Thyroid gland (tissue), 4 donors: Measurements from ENCODE around the gene MICAL3. TPM values are rescaled to one million over a fixed set of nuclear protein-coding genes. Genes with fewer than 3 reads are reported as not detected.
A peak's percentile ranks its signal among the peaks of the same experiment; 100 is the strongest.

Experiments
- DNase-seq, 2 donors: peaks; one replicate each; pipeline ENCODE4 v3.0.0-alpha.2; 2019
- H3K27ac ChIP-seq, 3 donors: fragments of 200-600 bp; sonication (generic); 1 replicate in 2 of 3; 2 replicates in 1 of 3; pipeline ENCODE4 v1.5.1; 2016 to 2019; ENCODE audit warnings: mild to moderate bottlenecking in 1 of 3, moderate library complexity in 1 of 3
- H3K27me3 ChIP-seq: fragments of 200-600 bp; sonication (generic); one replicate; pipeline ENCODE4 v1.5.1; 2019
- H3K36me3 ChIP-seq, 2 donors: fragments of 200-600 bp; sonication (generic); one replicate each; pipeline ENCODE4 v1.5.1; 2016 to 2019
- H3K4me1 ChIP-seq, 2 donors: fragments of 200-600 bp; sonication (generic); one replicate each; pipeline ENCODE4 v1.5.1; 2017 to 2019
- H3K4me3 ChIP-seq, 3 donors: fragments of 200-600 bp; sonication (generic); replicated peaks in 1 of 3; 1 replicate in 2 of 3; 2 replicates in 1 of 3; pipeline ENCODE4 v1.5.1; 2016; ENCODE audit warnings: mild to moderate bottlenecking in 1 of 3
- H3K9me3 ChIP-seq: fragments of 200-600 bp; sonication (generic); one replicate; pipeline ENCODE4 v1.5.1; 2017
- CTCF ChIP-seq, 6 experiments: fragments of 200-600 bp in 3 of 6; fragments of 450-650 bp in 3 of 6; sonication (generic) in 3 of 6; IDR thresholded peaks; one replicate each; pipeline ENCODE4 v1.5.1; 2016 to 2019; ENCODE audit warnings: antibody characterized with exemption in 6 of 6, mild to moderate bottlenecking in 2 of 6, inconsistent platforms in 1 of 6, moderate library complexity in 1 of 6
- POLR2A ChIP-seq, 2 donors: fragments of 450-650 bp; IDR thresholded peaks; one replicate each; pipeline ENCODE4 v1.6.1; 2017; ENCODE audit warnings: antibody characterized with exemption in 2 of 2, mild to moderate bottlenecking in 2 of 2, moderate library complexity in 1 of 2
- WGBS, 2 donors: methylation state at CpG; one replicate each; pipeline ENCODE4 v1.1.5; 2017; 5-methylcytosine and 5-hydroxymethylcytosine counted together
- intact Hi-C: fragments of 100-400 bp; cut with DNase I; formaldehyde crosslinking; loops from one replicate; pipeline ENCODE4 v1.15.1; 2023
- total RNA-seq, 4 donors: library from RNA; depleted of rRNA; stranded (reverse); fragments of >200 nt; gene quantifications; one replicate each; pipeline ENCODE4 v1.2.3, GENCODE V29; 2016

Gene MICAL3
- total RNA-seq, 4 donors from 2014 or later: 31.8 to 53.8 (median 43.6) TPM

DNA sequence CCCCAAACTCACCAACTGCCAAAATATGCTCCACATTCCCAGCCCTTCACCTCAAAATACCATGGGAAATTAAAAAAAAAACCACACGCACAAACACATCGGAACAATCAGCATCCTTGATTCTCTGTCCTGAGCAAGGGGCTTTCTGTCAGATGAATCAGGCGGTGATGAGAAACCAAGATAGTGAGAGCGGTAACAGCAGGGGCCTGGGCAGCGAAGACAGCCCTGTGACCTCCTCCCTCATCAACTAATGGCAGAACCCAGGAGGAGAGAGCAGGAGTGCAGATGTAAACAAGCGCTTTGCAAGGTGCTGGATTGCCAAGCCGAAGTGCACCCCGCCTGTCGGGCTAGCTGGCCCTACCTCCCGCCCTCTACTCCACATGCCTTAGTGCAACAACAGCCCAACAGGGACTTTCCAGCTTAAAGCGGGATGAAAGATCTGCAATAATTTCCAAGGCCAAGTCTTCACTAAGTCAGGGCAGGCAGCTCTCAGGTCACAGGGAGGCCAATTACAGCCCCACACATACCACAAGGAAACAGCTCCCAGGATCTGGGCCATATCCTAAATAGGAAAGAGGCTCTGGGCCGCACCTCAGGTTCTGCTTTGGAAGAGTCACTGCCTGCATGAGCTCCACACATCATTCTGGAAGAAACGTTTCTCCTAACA lies 177.9 kb downstream of the MICAL3 start:
- intact Hi-C loops: no loop called here
- DNase-seq: peak; percentile 59 to 68
- Histone ChIP-seq H3K4me1 (peaks cover 21 to 28% of the 10 kb centered on the region in 2 donors), H3K4me3 (no peak overlapping the region), H3K9me3 (no peaks in the 10 kb centered on the region), H3K36me3 (no peaks in the 10 kb centered on the region), H3K27me3 (no peaks in the 10 kb centered on the region), H3K27ac (peak overlapping the region; percentile 56 to 80 (median 75))
- 55 to 69% methylated on average over 8 to 13 of the region's 13 CpGs for WGBS, 2 donors
- TF ChIP-seq POLR2A (IDR thresholded peaks at IDR 0.05) (no peak), CTCF (IDR thresholded peaks at IDR 0.05) (no peak)

DNA sequence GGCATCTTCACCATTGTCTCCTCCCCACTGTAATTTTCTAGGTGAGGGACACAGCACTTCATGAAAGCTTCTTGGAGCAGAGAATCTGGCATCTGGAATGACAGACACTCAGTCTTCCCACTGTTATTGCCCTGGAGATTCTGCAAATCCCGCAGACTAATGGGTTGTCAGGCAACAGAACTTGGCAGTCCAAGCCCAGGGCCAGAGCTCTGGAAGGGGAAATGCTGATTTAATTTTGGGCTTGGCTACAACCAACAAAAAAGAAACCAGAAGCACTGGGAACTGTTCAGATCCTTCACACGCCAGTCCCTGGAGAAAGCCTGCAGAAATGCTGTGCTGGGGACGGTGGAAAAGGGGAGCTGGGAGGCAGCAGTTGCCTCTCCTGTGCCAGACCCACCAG lies 178.6 kb downstream of the MICAL3 start:
- intact Hi-C loops: no loop called here
- Histone ChIP-seq H3K36me3 (peaks cover 0 to under 1% of the 10 kb centered on the region in 2 donors), H3K27me3 (no peaks in the 10 kb centered on the region), H3K4me1 (peaks cover 21 to 28% of the 10 kb centered on the region in 2 donors), H3K9me3 (no peaks in the 10 kb centered on the region), H3K4me3 (no peak overlapping the region), H3K27ac (peak overlapping the region; percentile 56 to 80 (median 75))
- peak in 1 of 2 donors; percentile 27 for DNase-seq
- TF ChIP-seq POLR2A (IDR thresholded peaks at IDR 0.05) (no peak), CTCF (IDR thresholded peaks at IDR 0.05) (no peak)
- 58 to 78% methylated on average over 3 of the region's 3 CpGs for WGBS, 2 donors

DNA sequence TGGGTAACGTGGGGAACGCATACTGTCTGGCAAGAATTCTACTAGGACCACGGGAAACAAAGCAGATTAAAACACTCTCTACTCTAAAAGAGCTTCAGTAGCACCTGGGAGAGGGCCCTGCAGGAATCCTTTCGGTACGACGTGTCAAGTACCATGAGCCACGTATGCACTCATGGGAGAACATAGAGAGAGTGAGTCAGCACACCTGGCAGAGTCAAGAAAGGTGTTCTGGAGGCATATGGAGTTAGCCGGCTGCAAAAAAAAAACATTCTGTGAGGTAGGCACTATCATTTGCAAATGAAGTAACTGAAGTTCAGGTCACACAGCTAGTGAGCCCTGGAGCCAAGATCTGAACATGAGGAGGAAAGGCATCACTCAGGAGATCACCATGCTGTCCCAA lies 179.0 kb downstream of the MICAL3 start:
- Histone ChIP-seq H3K36me3 (peaks cover 0 to 5% of the 10 kb centered on the region in 2 donors), H3K27me3 (no peaks in the 10 kb centered on the region), H3K27ac (peak overlapping the region; percentile 56 to 80 (median 75)), H3K4me1 (peaks cover 21 to 28% of the 10 kb centered on the region in 2 donors), H3K4me3 (no peak overlapping the region), H3K9me3 (no peaks in the 10 kb centered on the region)
- WGBS, 2 donors: 47 to 55% methylated on average over 8 of the region's 8 CpGs
- intact Hi-C loops: no loop called here
- TF ChIP-seq CTCF (IDR thresholded peaks at IDR 0.05) (no peak), POLR2A (IDR thresholded peaks at IDR 0.05) (no peak)
- DNase-seq: peak; percentile 82

GRCh38 chr22:17844150-17844549 lies 180.2 kb downstream of the MICAL3 start:
- no peak for TF ChIP-seq POLR2A (IDR thresholded peaks at IDR 0.05)
- no peak for TF ChIP-seq CTCF (IDR thresholded peaks at IDR 0.05)
- Histone ChIP-seq H3K27me3 (no peaks in the 10 kb centered on the region), H3K4me1 (peaks cover 21 to 28% of the 10 kb centered on the region in 2 donors), H3K4me3 (no peak overlapping the region), H3K27ac (no peak overlapping the region), H3K9me3 (no peaks in the 10 kb centered on the region), H3K36me3 (peaks cover 0 to 5% of the 10 kb centered on the region in 2 donors)
- WGBS, 2 donors: 93 to 95% methylated on average over 5 of the region's 5 CpGs
- intact Hi-C loops: no loop called here
- DNase-seq: no peak

DNA sequence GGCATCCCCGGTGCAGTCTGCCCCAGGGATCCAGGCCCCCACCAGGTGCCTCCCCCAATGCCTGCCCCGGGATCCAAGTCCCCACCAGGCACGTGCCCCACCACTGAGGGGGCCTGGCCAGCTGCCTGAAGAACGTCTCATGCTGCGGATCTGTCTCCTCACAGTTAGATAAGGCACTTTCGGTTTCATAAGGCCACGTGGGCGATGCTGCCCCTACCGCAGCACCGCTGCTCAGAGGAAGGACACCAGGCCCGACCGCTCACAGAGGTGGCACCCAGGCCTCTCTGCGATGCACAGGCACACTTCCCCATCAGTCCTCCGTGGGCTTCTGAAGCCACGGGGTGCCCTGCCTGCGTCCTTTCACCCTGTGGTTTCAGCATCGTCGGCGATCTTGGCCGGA lies 182.0 kb downstream of the MICAL3 start:
- Histone ChIP-seq H3K4me1 (peaks cover 31 to 38% of the 10 kb centered on the region in 2 donors), H3K9me3 (no peaks in the 10 kb centered on the region), H3K4me3 (no peak overlapping the region), H3K36me3 (peaks cover 0 to 5% of the 10 kb centered on the region in 2 donors), H3K27ac (no peak overlapping the region), H3K27me3 (no peaks in the 10 kb centered on the region)
- WGBS, 2 donors: 75 to 95% methylated on average over 16 to 19 of the region's 20 CpGs
- no peak for DNase-seq
- no peak for TF ChIP-seq CTCF (IDR thresholded peaks at IDR 0.05)
- no peak for TF ChIP-seq POLR2A (IDR thresholded peaks at IDR 0.05)
- intact Hi-C loops: no loop called here
